NCI-H345 treated with DMSO at 0.1 percent for 48 hours (cell line): Measurements from ENCODE around the gene EPB41L5.
A peak's percentile ranks its signal among the peaks of the same experiment; 100 is the strongest.

Source experiments
- DNase-seq: peaks from one replicate; lab custom pipeline; 2025; ENCODE audit not compliant: unreplicated experiment; lab: John Stamatoyannopoulos, UW

EPB41L5 gene

GRCh38 chr2:120224735-120225548, 212.1 kb downstream of the EPB41L5 start:
- peak; percentile 43 for DNase-seq

GRCh38 chr2:120225549-120226065, 212.7 kb downstream of the EPB41L5 start:
- DNase-seq: no peak

DNA sequence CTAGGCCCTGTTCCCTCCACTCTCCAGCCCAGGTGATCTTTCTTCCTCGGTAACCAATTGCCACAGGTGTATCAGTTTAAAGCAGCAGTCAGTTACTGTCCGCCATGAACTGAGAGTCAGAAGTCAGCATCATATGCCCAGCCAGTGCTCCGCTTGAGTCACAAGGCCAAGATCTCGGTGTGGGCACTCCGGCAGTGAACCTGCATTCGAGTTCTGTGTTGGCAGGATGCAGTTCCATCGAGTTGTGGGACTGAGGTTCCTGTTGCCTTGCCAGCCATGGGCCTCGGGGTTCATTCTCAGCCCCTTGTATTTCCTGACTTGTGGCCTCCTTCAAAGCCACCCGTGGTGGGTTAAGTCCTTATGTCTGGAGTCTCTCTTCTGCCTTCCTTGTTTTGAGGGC, 213.4 kb downstream of the EPB41L5 start:
- no peak for DNase-seq

- no peak for DNase-seq
Measured at GRCh38 chr2:120227111-120227991, 214.5 kb downstream of the EPB41L5 start.

DNA sequence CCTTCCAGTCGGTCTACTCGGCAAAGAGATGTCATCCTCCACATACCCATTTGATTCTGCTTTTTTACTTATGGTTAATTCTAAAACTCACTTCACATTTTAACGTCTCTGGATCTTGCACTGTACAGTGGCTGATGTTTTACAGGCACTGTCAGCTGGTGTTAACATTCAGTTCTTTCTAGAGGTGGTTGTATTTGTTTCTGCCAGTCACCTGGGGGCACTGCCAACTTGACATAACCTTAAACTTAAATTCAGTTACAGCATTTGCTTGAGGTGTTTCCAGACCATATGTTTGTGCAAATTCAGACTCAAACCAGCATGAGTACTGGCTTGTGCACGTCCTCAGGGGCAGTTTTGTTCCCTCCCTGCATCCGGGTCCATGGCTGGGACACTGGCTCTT, 215.6 kb downstream of the EPB41L5 start:
- no peak for DNase-seq
